ENCODE measurements around the gene RPH3AL. TPM values are rescaled to one million over a fixed set of nuclear protein-coding genes. Genes with fewer than 3 reads are reported as not detected.
A peak's percentile ranks its signal among the peaks of the same experiment; 100 is the strongest.

Gene RPH3AL
- total RNA-seq, 1 experiment from 2014 or later = 26.0 TPM

GRCh38 chr17:385178-385835 is 32.7 kb upstream of the RPH3AL start:
- Histone ChIP-seq H3K4me2 (peak overlapping the region; percentile 78), H3K4me1 (replicated peaks; ENCODE audit: insufficient read depth) (0 out of 2 replicates have a peak, but pooled peaks cover 3% of the 10 kb centered on the region), H3K36me3 (ENCODE audit: low read depth) (no peaks in the 10 kb centered on the region), H3K27ac (no peak overlapping the region), H3K4me3 (peak overlapping the region; percentile 52; the same call in 1 of the 2 replicates), H4K20me1 (ENCODE audit: insufficient read depth) (no peaks in the 10 kb centered on the region), H3K9me2 (ENCODE audit: insufficient read depth) (no peaks in the 10 kb centered on the region), H3K27me3 (ENCODE audit: insufficient read depth, low read depth) (no peaks in the 10 kb centered on the region), H2AFZ (no peak overlapping the region), H3K79me2 (ENCODE audit: low read depth) (no peaks in the 10 kb centered on the region), H3F3A (ENCODE audit: insufficient read depth, low read depth) (no peaks in the 10 kb centered on the region), H3K9me3 (ENCODE audit: insufficient read depth, low read depth) (no peaks in the 10 kb centered on the region)
- DNase-seq = peak in 1 of 2 experiments; percentile 44
- no TSS peak for BruUV-seq (replicated peaks)
- intact Hi-C loops (cut with micrococcal nuclease; ENCODE audit: unreplicated experiment) = loop anchor here (10.0 kb wide), 1 partner anchor 609 kb away; the partner anchor contains the start of gene TIMM22
- TF ChIP-seq EZH2 (IDR thresholded peaks at IDR 0.05; ENCODE audit: low read depth) = no peak
- TF ChIP-seq, protein P1, sequence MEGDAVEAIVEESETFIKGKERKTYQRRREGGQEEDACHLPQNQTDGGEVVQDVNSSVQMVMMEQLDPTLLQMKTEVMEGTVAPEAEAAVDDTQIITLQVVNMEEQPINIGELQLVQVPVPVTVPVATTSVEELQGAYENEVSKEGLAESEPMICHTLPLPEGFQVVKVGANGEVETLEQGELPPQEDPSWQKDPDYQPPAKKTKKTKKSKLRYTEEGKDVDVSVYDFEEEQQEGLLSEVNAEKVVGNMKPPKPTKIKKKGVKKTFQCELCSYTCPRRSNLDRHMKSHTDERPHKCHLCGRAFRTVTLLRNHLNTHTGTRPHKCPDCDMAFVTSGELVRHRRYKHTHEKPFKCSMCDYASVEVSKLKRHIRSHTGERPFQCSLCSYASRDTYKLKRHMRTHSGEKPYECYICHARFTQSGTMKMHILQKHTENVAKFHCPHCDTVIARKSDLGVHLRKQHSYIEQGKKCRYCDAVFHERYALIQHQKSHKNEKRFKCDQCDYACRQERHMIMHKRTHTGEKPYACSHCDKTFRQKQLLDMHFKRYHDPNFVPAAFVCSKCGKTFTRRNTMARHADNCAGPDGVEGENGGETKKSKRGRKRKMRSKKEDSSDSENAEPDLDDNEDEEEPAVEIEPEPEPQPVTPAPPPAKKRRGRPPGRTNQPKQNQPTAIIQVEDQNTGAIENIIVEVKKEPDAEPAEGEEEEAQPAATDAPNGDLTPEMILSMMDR (conservative IDR thresholded peaks at IDR 0.05) = no peak
- CTCF ChIA-PET = interaction anchor here (0.6 to 0.7 kb wide), 5 partner anchors 35 to 615 kb away, joined by 3 to 24 read pairs (median 4); no protein-coding TSS in a partner anchor
- POLR2A ChIA-PET (ENCODE audit: unreplicated experiment) = no interaction called here

GRCh38 chr17:384622-385177 is 32.1 kb upstream of the RPH3AL start:
- ChIA-PET POLR2A (ENCODE audit: unreplicated experiment) (no interaction called here), CTCF (no interaction called here)
- no peaks in the 10 kb centered on the region for H3F3A ChIP-seq (ENCODE audit: insufficient read depth, low read depth)
- no TSS peak for BruUV-seq (replicated peaks)
- no peak overlapping the region for H3K4me3 ChIP-seq
- no peaks in the 10 kb centered on the region for H3K36me3 ChIP-seq (ENCODE audit: low read depth)
- no peaks in the 10 kb centered on the region for H3K27me3 ChIP-seq (ENCODE audit: insufficient read depth, low read depth)
- no peaks in the 10 kb centered on the region for H4K20me1 ChIP-seq (ENCODE audit: insufficient read depth)
- no peak overlapping the region for H3K27ac ChIP-seq
- TF ChIP-seq, protein P1 (conservative IDR thresholded peaks at IDR 0.05) = no peak
- no peak for TF ChIP-seq EZH2 (IDR thresholded peaks at IDR 0.05; ENCODE audit: low read depth)
- H3K79me2 ChIP-seq (ENCODE audit: low read depth) = no peaks in the 10 kb centered on the region
- intact Hi-C loops (cut with micrococcal nuclease; ENCODE audit: unreplicated experiment) = loop anchor here (10.0 kb wide), 1 partner anchor 610 kb away; the partner anchor contains the start of gene TIMM22
- 0 out of 2 replicates have a peak, but pooled peaks cover 3% of the 10 kb centered on the region for H3K4me1 ChIP-seq (replicated peaks; ENCODE audit: insufficient read depth)
- H3K9me2 ChIP-seq (ENCODE audit: insufficient read depth) = no peaks in the 10 kb centered on the region
- no peak for DNase-seq
- no peaks in the 10 kb centered on the region for H3K9me3 ChIP-seq (ENCODE audit: insufficient read depth, low read depth)
- H2AFZ ChIP-seq = no peak overlapping the region
- no peak overlapping the region for H3K4me2 ChIP-seq

DNA sequence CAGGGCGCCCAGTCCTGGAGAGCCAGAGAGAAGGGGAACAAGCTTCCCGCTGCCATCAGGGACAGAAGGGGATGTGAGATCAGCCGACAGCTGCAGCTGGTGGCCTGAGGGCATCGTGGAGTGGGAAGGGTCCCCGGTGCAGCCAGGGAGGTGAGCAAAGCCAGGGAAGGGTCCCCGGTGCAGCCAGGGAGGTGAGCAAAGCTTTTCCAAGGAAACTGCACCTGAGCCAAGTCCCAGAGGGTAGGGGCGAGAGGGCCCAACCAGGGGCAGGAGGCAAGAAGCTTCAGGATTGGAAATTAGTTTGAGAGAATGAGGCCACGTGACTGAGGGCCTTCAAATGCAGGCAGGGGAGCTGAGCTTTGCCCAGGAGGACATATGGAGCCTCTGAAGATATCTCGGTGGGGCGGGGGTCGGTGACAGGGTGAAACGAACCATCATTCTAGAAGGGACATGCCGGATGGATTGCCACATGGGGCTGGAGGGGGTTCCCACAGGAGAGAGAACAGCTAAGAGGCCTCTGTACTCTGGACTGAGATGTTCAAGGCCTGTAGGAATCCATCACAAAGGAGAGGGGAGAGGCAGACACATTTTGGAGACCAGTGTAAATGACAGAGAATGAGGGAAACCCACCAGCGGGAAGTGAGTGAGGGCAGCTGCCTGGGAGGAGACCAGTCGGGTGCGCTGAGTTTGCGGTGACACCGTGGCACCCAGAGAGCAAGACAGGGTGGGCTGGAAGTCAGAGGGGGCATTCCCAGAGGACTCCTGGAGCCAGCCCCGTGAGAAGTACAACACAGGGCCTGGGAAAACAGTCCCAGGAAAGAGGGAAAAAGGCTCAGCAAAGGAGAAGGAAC is 31.4 kb upstream of the RPH3AL start:
- intact Hi-C loops (cut with micrococcal nuclease; ENCODE audit: unreplicated experiment) = loop anchor here (10.0 kb wide), 1 partner anchor 611 kb away; the partner anchor contains the start of gene TIMM22
- Histone ChIP-seq H3K27ac (no peak overlapping the region), H2AFZ (no peak overlapping the region), H3K36me3 (ENCODE audit: low read depth) (no peaks in the 10 kb centered on the region), H3K9me3 (ENCODE audit: insufficient read depth, low read depth) (no peaks in the 10 kb centered on the region), H3F3A (ENCODE audit: insufficient read depth, low read depth) (no peaks in the 10 kb centered on the region), H3K4me1 (replicated peaks; ENCODE audit: insufficient read depth) (0 out of 2 replicates have a peak, but pooled peaks cover 3% of the 10 kb centered on the region), H4K20me1 (ENCODE audit: insufficient read depth) (no peaks in the 10 kb centered on the region), H3K27me3 (ENCODE audit: insufficient read depth, low read depth) (no peaks in the 10 kb centered on the region), H3K79me2 (ENCODE audit: low read depth) (no peaks in the 10 kb centered on the region), H3K9me2 (ENCODE audit: insufficient read depth) (no peaks in the 10 kb centered on the region), H3K4me3 (no peak overlapping the region), H3K4me2 (no peak overlapping the region)
- TF ChIP-seq, protein P1 (conservative IDR thresholded peaks at IDR 0.05) = no peak
- no peak for TF ChIP-seq EZH2 (IDR thresholded peaks at IDR 0.05; ENCODE audit: low read depth)
- TSS peak; percentile 41 for BruUV-seq (replicated peaks)
- CTCF ChIA-PET = interaction anchor here (0.5 kb wide), 1 partner anchor 151 kb away, joined by 3 read pairs; no protein-coding TSS in a partner anchor
- POLR2A ChIA-PET (ENCODE audit: unreplicated experiment) = no interaction called here
- no peak for DNase-seq
